Breast epithelium (tissue), 4 donors: ENCODE results near the gene GREB1. TPM values are rescaled to one million over a fixed set of nuclear protein-coding genes. Genes with fewer than 3 reads are reported as not detected.

Experiments used
- DNase-seq, 2 donors: peaks; one replicate each; pipeline ENCODE4 v3.0.0-alpha.2; 2019; ENCODE audit warnings: low spot score in 2 of 2
- H3K27ac ChIP-seq, 2 donors: fragments of 200-600 bp; sonication (generic) in 1 of 2; one replicate each; pipeline ENCODE4 v1.5.1; 2016 to 2019; ENCODE audit warnings: mild to moderate bottlenecking in 1 of 2
- H3K27me3 ChIP-seq, 2 donors: fragments of 200-600 bp; sonication (generic) in 1 of 2; one replicate each; pipeline versions ENCODE4 v1.5.1 to v1.6.0; 2017 to 2019; ENCODE audit warnings: control low read depth in 1 of 2, mild to moderate bottlenecking in 1 of 2
- H3K36me3 ChIP-seq: fragments of 200-600 bp; one replicate; pipeline ENCODE4 v1.5.1; 2019
- H3K4me1 ChIP-seq, 2 donors: fragments of 200-600 bp; sonication (generic); one replicate each; pipeline ENCODE4 v1.5.1; 2016 to 2019; ENCODE audit warnings: control low read depth in 1 of 2
- H3K4me3 ChIP-seq, 3 donors: fragments of 200-600 bp; sonication (generic); 1 replicate in 2 of 3; 2 replicates in 1 of 3; pipeline ENCODE4 v1.5.1; 2016 to 2019; ENCODE audit warnings: mild to moderate bottlenecking in 3 of 3, moderate library complexity in 2 of 3
- H3K9me3 ChIP-seq, 2 donors: fragments of 200-600 bp; sonication (generic) in 1 of 2; one replicate each; pipeline ENCODE4 v1.5.1; 2016 to 2019; ENCODE audit warnings: control low read depth in 1 of 2
- POLR2A ChIP-seq: fragments of 450-650 bp; IDR thresholded peaks from one replicate; pipeline ENCODE4 v1.6.1; 2016; ENCODE audit warnings: antibody characterized with exemption, mild to moderate bottlenecking, moderate library complexity
- POLR2AphosphoS5 ChIP-seq, 3 donors: sonication (generic); formaldehyde crosslinking; IDR thresholded peaks; one replicate each; pipeline ENCODE4 v1.6.1; 2017; ENCODE audit warnings: antibody characterized with exemption in 3 of 3
- intact Hi-C: fragments of 100-400 bp; cut with DNase I; formaldehyde crosslinking; loops from one replicate; pipeline ENCODE4 v1.15.1; 2023; ENCODE audit warnings: low total_unique reads
- total RNA-seq, 3 donors: library from RNA; depleted of rRNA; stranded (reverse); fragments of >200 nt; gene quantifications; one replicate each; pipeline ENCODE4 v1.1.0, GENCODE V29; 2016
- TF ChIP-seq, protein P1 (sequence below), 3 donors: fragments of 450-650 bp; IDR thresholded peaks; one replicate each; pipeline ENCODE4 v1.5.1; 2016 to 2017; ENCODE audit warnings: antibody characterized with exemption in 3 of 3, mild to moderate bottlenecking in 3 of 3, moderate library complexity in 3 of 3

The GREB1 gene
- total RNA-seq, 3 donors from 2014 or later = 5.4 to 83.6 (median 42.9) TPM

- H3K36me3 ChIP-seq = no peaks in the 10 kb centered on the region
- intact Hi-C loops = no loop called here
- no peaks in the 10 kb centered on the region for H3K4me1 ChIP-seq
- H3K4me3 ChIP-seq = no peak overlapping the region
- H3K27me3 ChIP-seq = no peaks in the 10 kb centered on the region
- H3K9me3 ChIP-seq = no peaks in the 10 kb centered on the region
- DNase-seq = no peak
- TF ChIP-seq POLR2AphosphoS5 (IDR thresholded peaks at IDR 0.05) = no peak
- TF ChIP-seq, protein P1, sequence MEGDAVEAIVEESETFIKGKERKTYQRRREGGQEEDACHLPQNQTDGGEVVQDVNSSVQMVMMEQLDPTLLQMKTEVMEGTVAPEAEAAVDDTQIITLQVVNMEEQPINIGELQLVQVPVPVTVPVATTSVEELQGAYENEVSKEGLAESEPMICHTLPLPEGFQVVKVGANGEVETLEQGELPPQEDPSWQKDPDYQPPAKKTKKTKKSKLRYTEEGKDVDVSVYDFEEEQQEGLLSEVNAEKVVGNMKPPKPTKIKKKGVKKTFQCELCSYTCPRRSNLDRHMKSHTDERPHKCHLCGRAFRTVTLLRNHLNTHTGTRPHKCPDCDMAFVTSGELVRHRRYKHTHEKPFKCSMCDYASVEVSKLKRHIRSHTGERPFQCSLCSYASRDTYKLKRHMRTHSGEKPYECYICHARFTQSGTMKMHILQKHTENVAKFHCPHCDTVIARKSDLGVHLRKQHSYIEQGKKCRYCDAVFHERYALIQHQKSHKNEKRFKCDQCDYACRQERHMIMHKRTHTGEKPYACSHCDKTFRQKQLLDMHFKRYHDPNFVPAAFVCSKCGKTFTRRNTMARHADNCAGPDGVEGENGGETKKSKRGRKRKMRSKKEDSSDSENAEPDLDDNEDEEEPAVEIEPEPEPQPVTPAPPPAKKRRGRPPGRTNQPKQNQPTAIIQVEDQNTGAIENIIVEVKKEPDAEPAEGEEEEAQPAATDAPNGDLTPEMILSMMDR (IDR thresholded peaks at IDR 0.05) = no peak
- TF ChIP-seq POLR2A = no peak
- no peak overlapping the region for H3K27ac ChIP-seq
Observed at GRCh38 chr2:11592671-11593574, 59.1 kb downstream of the GREB1 start.

DNA sequence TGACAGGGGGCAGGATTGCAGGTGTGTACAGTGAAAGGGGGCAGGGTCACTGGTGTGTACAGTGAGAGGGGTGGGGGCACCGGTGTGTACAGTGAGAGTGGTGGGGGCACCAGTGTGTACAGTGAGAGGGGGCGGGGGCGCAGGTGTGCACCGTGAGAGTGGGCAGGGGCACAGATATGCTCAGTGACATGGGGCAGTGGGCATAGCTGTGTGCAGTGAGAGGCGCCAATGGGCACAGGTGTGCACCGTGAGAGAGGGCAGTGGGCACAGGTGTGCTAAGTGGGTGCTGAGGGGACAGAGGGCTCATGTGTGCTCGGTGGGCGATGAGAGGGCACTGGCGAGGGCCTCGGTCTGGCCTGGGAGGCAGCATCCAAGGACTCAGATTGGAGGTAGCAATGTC is 63.0 kb downstream of the GREB1 start:
- intact Hi-C loops = no loop called here

DNA sequence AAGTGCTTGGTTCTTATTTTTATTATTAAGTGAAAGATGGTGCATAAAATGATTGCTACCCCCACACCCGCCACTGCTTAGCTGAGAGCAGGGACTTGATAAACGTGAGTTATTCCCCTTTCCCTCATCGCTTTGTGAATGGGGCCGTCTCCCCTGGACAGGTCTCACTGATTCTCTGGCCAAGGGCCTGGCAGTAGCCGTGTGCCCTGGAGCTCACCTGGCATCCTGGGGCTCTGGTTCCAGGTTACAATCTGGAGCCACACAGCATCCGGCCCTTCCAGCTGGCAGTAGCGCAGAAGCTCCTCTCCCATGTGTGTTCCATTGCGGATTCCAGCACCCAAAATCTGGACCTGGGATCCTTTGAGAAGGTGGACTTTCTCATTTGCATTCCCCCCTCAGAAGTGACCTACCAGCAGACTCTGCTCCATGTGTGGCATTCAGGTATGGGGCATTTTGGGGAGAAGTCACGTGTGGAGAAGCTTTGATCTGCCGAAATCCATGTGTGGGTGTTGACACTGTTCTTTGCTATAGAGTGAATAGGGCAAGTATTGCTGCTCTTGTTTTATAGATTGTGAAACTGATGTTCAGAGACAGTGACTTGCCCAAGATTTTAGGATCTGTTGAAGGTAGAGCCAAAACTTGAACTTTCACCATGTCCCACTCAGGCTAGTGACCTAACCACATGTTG is 63.8 kb downstream of the GREB1 start:
- no peak for TF ChIP-seq POLR2A
- TF ChIP-seq, protein P1 (IDR thresholded peaks at IDR 0.05) = no peak
- no peak for TF ChIP-seq POLR2AphosphoS5 (IDR thresholded peaks at IDR 0.05)
- intact Hi-C loops = no loop called here

More for the DNA sequence above, 63.0 kb downstream of the GREB1 start:
- Histone ChIP-seq H3K36me3 (no peaks in the 10 kb centered on the region), H3K4me1 (no peaks in the 10 kb centered on the region), H3K4me3 (no peak overlapping the region), H3K27me3 (no peaks in the 10 kb centered on the region), H3K9me3 (no peaks in the 10 kb centered on the region), H3K27ac (no peak overlapping the region)
- no peak for DNase-seq
- TF ChIP-seq, protein P1 (IDR thresholded peaks at IDR 0.05) = no peak
- TF ChIP-seq POLR2AphosphoS5 (IDR thresholded peaks at IDR 0.05) = no peak
- no peak for TF ChIP-seq POLR2A

DNA sequence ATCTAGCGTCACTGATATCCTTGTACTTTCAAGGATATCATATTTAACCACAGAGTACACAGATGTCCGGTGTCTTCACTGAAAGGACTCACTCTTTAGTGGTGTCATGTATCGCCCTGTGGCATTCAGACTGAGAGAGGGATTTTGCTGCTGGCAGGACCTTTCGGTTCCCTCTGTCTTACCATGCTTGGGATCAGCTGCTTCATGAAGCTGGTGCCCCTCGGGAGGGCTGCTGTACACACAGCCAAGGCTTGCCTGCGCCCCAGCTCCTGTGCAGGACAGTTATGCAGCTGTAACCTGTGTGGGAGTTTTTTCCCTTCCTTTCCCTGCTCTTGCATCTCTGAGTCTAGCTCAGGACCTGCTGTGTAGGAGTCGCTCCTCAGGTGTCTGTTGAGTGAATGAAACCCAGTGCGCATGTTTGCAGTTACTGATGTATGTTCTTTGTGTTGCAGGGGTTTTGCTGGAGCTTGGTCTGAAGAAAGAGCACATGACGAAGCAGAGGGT is 64.4 kb downstream of the GREB1 start:
- intact Hi-C loops = no loop called here
- Histone ChIP-seq H3K36me3 (no peaks in the 10 kb centered on the region), H3K4me3 (no peak overlapping the region), H3K27ac (no peak overlapping the region), H3K4me1 (no peaks in the 10 kb centered on the region), H3K27me3 (no peaks in the 10 kb centered on the region), H3K9me3 (no peaks in the 10 kb centered on the region)
- no peak for TF ChIP-seq POLR2A
- TF ChIP-seq, protein P1 (IDR thresholded peaks at IDR 0.05) = no peak
- no peak for TF ChIP-seq POLR2AphosphoS5 (IDR thresholded peaks at IDR 0.05)
- no peak for DNase-seq

More for the DNA sequence above, 63.8 kb downstream of the GREB1 start:
- H3K27ac ChIP-seq = no peak overlapping the region
- no peak overlapping the region for H3K4me3 ChIP-seq
- H3K27me3 ChIP-seq = no peaks in the 10 kb centered on the region
- DNase-seq = no peak
- H3K9me3 ChIP-seq = no peaks in the 10 kb centered on the region
- no peaks in the 10 kb centered on the region for H3K36me3 ChIP-seq
- H3K4me1 ChIP-seq = no peaks in the 10 kb centered on the region
